ENCODE measurements around the gene NDUFB7. TPM values are rescaled to one million over a fixed set of nuclear protein-coding genes. Genes with fewer than 3 reads are reported as not detected.

Gene NDUFB7
- total RNA-seq, 2 experiments from 2014 or later: 31.7 to 39.1 TPM

DNA sequence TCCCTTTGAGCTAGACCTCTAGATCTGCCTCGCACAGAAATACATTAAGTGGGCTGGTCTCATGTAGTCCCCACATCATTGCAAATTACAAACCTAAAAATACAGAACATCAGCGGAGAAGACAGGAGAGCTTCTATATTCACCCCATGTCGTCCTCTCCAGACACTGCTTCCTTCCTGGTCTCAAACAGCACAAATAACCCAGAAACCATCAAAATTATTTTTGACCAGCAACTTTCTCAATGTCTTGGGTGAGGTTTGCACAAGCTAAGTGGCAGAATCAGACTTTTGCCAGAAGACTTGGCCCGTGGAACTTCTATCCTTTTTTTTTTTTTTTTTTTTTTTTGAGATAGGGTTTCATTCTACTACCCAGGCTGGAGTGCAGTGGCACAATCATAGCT is 39.2 kb upstream of the NDUFB7 start:
- no peaks in the 10 kb centered on the region for H3K9me3 ChIP-seq (ENCODE audit: control insufficient read depth in 1 of 2, insufficient read depth in 1 of 2, low read length in 2 of 2)
- no peaks in the 10 kb centered on the region for H3K4me1 ChIP-seq (ENCODE audit: insufficient read depth, low read length)
- ChIA-PET CTCF (no interaction called here), POLR2A (no interaction called here)
- peaks cover 6% of the 10 kb centered on the region for H3K27me3 Mint-ChIP-seq
- no peaks in the 10 kb centered on the region for H3K36me3 Mint-ChIP-seq (ENCODE audit: low read depth)
- DNase-seq (no peak), ATAC-seq (ENCODE audit: poor library complexity) (no peak)
- no peak overlapping the region for H3K4me3 Mint-ChIP-seq
- no peak overlapping the region for H3K27ac Mint-ChIP-seq
- H3K36me3 ChIP-seq (ENCODE audit: insufficient read depth, low read length): no peaks in the 10 kb centered on the region
- no peaks in the 10 kb centered on the region for H3K9me3 Mint-ChIP-seq
- intact Hi-C loops (cut with DNase I, micrococcal nuclease): no loop called here
- H3K27ac ChIP-seq (ENCODE audit: low read depth in 1 of 2, low read length in 2 of 2): no peak overlapping the region
- no peaks in the 10 kb centered on the region for H3K27me3 ChIP-seq (ENCODE audit: control insufficient read depth in 1 of 2, insufficient read depth in 2 of 2, low read length in 2 of 2)
- TF ChIP-seq, protein P1, sequence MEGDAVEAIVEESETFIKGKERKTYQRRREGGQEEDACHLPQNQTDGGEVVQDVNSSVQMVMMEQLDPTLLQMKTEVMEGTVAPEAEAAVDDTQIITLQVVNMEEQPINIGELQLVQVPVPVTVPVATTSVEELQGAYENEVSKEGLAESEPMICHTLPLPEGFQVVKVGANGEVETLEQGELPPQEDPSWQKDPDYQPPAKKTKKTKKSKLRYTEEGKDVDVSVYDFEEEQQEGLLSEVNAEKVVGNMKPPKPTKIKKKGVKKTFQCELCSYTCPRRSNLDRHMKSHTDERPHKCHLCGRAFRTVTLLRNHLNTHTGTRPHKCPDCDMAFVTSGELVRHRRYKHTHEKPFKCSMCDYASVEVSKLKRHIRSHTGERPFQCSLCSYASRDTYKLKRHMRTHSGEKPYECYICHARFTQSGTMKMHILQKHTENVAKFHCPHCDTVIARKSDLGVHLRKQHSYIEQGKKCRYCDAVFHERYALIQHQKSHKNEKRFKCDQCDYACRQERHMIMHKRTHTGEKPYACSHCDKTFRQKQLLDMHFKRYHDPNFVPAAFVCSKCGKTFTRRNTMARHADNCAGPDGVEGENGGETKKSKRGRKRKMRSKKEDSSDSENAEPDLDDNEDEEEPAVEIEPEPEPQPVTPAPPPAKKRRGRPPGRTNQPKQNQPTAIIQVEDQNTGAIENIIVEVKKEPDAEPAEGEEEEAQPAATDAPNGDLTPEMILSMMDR (IDR thresholded peaks at IDR 0.05): no peak
- no peaks in the 10 kb centered on the region for H3K4me1 Mint-ChIP-seq (ENCODE audit: low read depth)
- no peak overlapping the region for H3K4me3 ChIP-seq (ENCODE audit: low read length)

DNA sequence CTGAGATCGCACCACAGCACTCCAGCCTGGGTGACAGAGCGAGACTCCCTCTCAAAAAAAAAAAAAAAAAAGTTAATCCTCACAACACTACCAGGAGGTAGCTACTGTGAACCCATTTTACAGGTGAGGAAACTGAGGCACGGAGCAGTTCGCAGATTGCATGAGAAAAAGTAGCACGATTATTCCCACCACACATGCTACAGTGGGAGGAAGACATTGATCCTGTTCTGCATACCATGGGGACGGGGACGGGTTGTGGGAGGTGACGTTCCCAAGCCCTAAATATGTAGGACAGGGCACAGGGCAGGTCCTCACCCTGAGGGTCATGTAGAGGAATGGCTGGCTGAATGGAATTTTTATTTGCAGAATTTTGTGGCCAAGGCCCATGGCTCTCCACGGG is 34.8 kb upstream of the NDUFB7 start:
- Histone ChIP-seq H3K27me3 (ENCODE audit: control insufficient read depth in 1 of 2, insufficient read depth in 2 of 2, low read length in 2 of 2) (no peaks in the 10 kb centered on the region), H3K4me1 (ENCODE audit: insufficient read depth, low read length) (peaks cover 4% of the 10 kb centered on the region), H3K36me3 (ENCODE audit: insufficient read depth, low read length) (no peaks in the 10 kb centered on the region), H3K4me3 (ENCODE audit: low read length) (no peak overlapping the region), H3K27ac (ENCODE audit: low read depth in 1 of 2, low read length in 2 of 2) (no peak overlapping the region), H3K9me3 (ENCODE audit: control insufficient read depth in 1 of 2, insufficient read depth in 1 of 2, low read length in 2 of 2) (peaks cover 0 to 4% of the 10 kb centered on the region in 2 experiments)
- Mint-ChIP-seq H3K9me3 (no peaks in the 10 kb centered on the region), H3K27ac (no peak overlapping the region), H3K4me3 (no peak overlapping the region), H3K36me3 (ENCODE audit: low read depth) (no peaks in the 10 kb centered on the region), H3K4me1 (ENCODE audit: low read depth) (no peaks in the 10 kb centered on the region), H3K27me3 (peaks cover 4% of the 10 kb centered on the region)
- ChIA-PET POLR2A (no interaction called here), CTCF (interaction anchor here (0.7 kb wide), 1 partner anchor 1541 kb away, joined by 3 read pairs; no protein-coding TSS in a partner anchor)
- intact Hi-C loops (cut with DNase I, micrococcal nuclease): no loop called here
- TF ChIP-seq, protein P1 (IDR thresholded peaks at IDR 0.05): no peak
- ATAC-seq (ENCODE audit: poor library complexity) (no peak), DNase-seq (no peak)

DNA sequence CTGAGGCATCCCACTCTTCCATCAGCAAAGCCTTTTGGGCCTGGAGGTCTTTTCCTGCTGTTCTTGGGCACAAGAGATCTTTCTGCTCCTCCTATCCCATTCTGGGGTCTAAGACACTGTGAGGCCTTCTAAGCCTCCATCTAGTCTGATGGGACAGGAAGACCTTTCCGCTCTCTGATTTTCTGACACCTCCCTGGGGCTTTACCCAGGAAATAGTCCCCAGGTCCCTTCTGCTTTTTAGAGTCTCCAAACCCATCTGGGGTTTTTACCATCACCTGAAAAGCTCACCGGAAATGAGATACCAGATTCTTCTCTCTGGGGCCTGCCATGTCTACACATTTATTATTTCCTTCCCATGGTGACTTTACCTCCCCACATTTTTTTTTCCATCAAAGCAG is 32.1 kb upstream of the NDUFB7 start:
- Histone ChIP-seq H3K27ac (ENCODE audit: low read depth in 1 of 2, low read length in 2 of 2) (no peak overlapping the region), H3K27me3 (ENCODE audit: control insufficient read depth in 1 of 2, insufficient read depth in 2 of 2, low read length in 2 of 2) (no peaks in the 10 kb centered on the region), H3K4me1 (ENCODE audit: insufficient read depth, low read length) (peaks cover 4% of the 10 kb centered on the region), H3K36me3 (ENCODE audit: insufficient read depth, low read length) (no peaks in the 10 kb centered on the region), H3K9me3 (ENCODE audit: control insufficient read depth in 1 of 2, insufficient read depth in 1 of 2, low read length in 2 of 2) (peaks cover 0 to 4% of the 10 kb centered on the region in 2 experiments), H3K4me3 (ENCODE audit: low read length) (no peak overlapping the region)
- ChIA-PET POLR2A (no interaction called here), CTCF (no interaction called here)
- H3K36me3 Mint-ChIP-seq (ENCODE audit: low read depth): no peaks in the 10 kb centered on the region
- H3K27me3 Mint-ChIP-seq: no peaks in the 10 kb centered on the region
- intact Hi-C loops (cut with DNase I, micrococcal nuclease): no loop called here
- H3K4me1 Mint-ChIP-seq (ENCODE audit: low read depth): no peaks in the 10 kb centered on the region
- ATAC-seq (ENCODE audit: poor library complexity) (no peak), DNase-seq (no peak)
- TF ChIP-seq, protein P1 (IDR thresholded peaks at IDR 0.05): no peak
- H3K9me3 Mint-ChIP-seq: no peaks in the 10 kb centered on the region
- H3K27ac Mint-ChIP-seq: no peak overlapping the region
- H3K4me3 Mint-ChIP-seq: no peak overlapping the region
